B cell (primary cell): ENCODE data around the gene NPBWR2. TPM values are rescaled to one million over a fixed set of nuclear protein-coding genes. Genes with fewer than 3 reads are reported as not detected.

ENCODE experiments used
- ATAC-seq: fragments of 200-7000 bp; cut with Tn5 transposase; one replicate; pipeline ENCODE4 v1.10.0; 2021; ENCODE audit warnings: low read depth, mild to moderate bottlenecking, moderate number of reproducible peaks, moderate library complexity
- CTCF ChIA-PET: fragments of 350-600 bp; sonication (Branson Sonifier 250); formaldehyde crosslinking; loops from one replicate; lab custom pipeline; 2021; ENCODE audit warnings: antibody characterized with exemption, inconsistent platforms; lab: Charles Lee
- POLR2A ChIA-PET: fragments of 350-600 bp; sonication (Branson Sonifier 250); formaldehyde crosslinking; loops from one replicate; lab custom pipeline; 2021; ENCODE audit warnings: antibody characterized with exemption; lab: Charles Lee
- DNase-seq: peaks from one replicate; pipeline ENCODE4 v3.0.0; 2013
- H2AFZ ChIP-seq: 2 replicates; pipeline ENCODE4 v1.6.1; 2012; ENCODE audit warnings: mild to moderate bottlenecking, low read depth, low read length; ENCODE audit not compliant: insufficient read depth, poor library complexity, severe bottlenecking
- H3K27ac ChIP-seq, 2 donors: 1 replicate in 1 of 2; 2 replicates in 1 of 2; pipeline ENCODE4 v1.5.1; 2012 to 2013; ENCODE audit warnings: low read length in 2 of 2, mild to moderate bottlenecking in 2 of 2, moderate library complexity in 1 of 2
- H3K27me3 ChIP-seq, 4 experiments: fragments of 200-600 bp in 1 of 4; sonication (generic) in 1 of 4; replicated peaks in 1 of 4; 1 replicate in 2 of 4; 2 replicates in 2 of 4; pipeline versions ENCODE4 v1.6.1 to v1.7.0; 2013 to 2016; ENCODE audit warnings: low read length in 3 of 4, mild to moderate bottlenecking in 2 of 4, mixed read lengths in 1 of 4, moderate library complexity in 1 of 4; ENCODE audit not compliant: insufficient read depth in 4 of 4, control insufficient read depth in 3 of 4; ENCODE audit errors: control extremely low read depth in 1 of 4
- H3K36me3 ChIP-seq, 2 experiments: replicated peaks in 1 of 2; 1 replicate in 1 of 2; 2 replicates in 1 of 2; pipeline versions ENCODE4 v1.6.1 to v1.7.1; 2013; ENCODE audit warnings: low read length in 1 of 2; ENCODE audit not compliant: insufficient read depth in 2 of 2, control insufficient read depth in 1 of 2; ENCODE audit errors: control extremely low read depth in 1 of 2, extremely low read depth in 1 of 2
- H3K4me1 ChIP-seq, 2 donors: fragments of 200-600 bp in 1 of 2; sonication (generic) in 1 of 2; 1 replicate in 1 of 2; 2 replicates in 1 of 2; pipeline versions ENCODE4 v1.5.1 to v1.6.1; 2013 to 2017; ENCODE audit warnings: low read length in 2 of 2; ENCODE audit not compliant: control insufficient read depth in 2 of 2, insufficient read depth in 2 of 2
- H3K4me2 ChIP-seq: replicated peaks from 2 replicates; pipeline ENCODE3; 2012; ENCODE audit warnings: mild to moderate bottlenecking, low read depth, low read length; ENCODE audit not compliant: poor library complexity, severe bottlenecking
- H3K4me3 ChIP-seq, 5 experiments: fragments of 200-600 bp in 1 of 5; sonication (generic) in 1 of 5; 1 replicate in 3 of 5; 2 replicates in 2 of 5; pipeline versions ENCODE4 v1.5.1 to v1.7.0; 2011 to 2016; ENCODE audit warnings: low read length in 4 of 5, mild to moderate bottlenecking in 4 of 5, low read depth in 2 of 5, control low read depth in 1 of 5, moderate library complexity in 1 of 5; ENCODE audit not compliant: insufficient read depth in 1 of 5; ENCODE audit errors: control extremely low read depth in 1 of 5, extremely low read depth in 1 of 5
- H3K79me2 ChIP-seq: fragments of 200-600 bp; sonication (generic); one replicate; pipeline ENCODE4 v1.6.0; 2016; ENCODE audit warnings: low read length; ENCODE audit not compliant: control insufficient read depth, insufficient read depth
- H3K9ac ChIP-seq: fragments of 200-600 bp; sonication (generic); 2 replicates; pipeline ENCODE4 v1.6.1; 2017; ENCODE audit warnings: mild to moderate bottlenecking, low read length, moderate library complexity
- H3K9me3 ChIP-seq, 3 donors: one replicate each; pipeline versions ENCODE4 v1.6.1 to v1.7.1; 2013; ENCODE audit warnings: low read length in 2 of 3; ENCODE audit not compliant: control insufficient read depth in 2 of 3, insufficient read depth in 1 of 3; ENCODE audit errors: control extremely low read depth in 1 of 3
- H4K20me1 ChIP-seq: 2 replicates; pipeline ENCODE4 v1.6.0; 2012; ENCODE audit warnings: mild to moderate bottlenecking, low read length; ENCODE audit not compliant: insufficient read depth, control insufficient read depth, poor library complexity, severe bottlenecking
- H3K27ac Mint-ChIP-seq: one replicate; pipeline ENCODE4 v1.8.0; 2021; ENCODE audit warnings: mixed read lengths
- H3K27me3 Mint-ChIP-seq: one replicate; pipeline ENCODE4 v1.8.0; 2021; ENCODE audit warnings: mixed read lengths
- H3K4me1 Mint-ChIP-seq: one replicate; pipeline ENCODE4 v1.8.0; 2021; ENCODE audit warnings: mixed read lengths
- H3K4me3 Mint-ChIP-seq: one replicate; pipeline ENCODE4 v1.8.0; 2021; ENCODE audit warnings: mixed read lengths
- H3K9me3 Mint-ChIP-seq: one replicate; pipeline ENCODE4 v1.8.0; 2022; ENCODE audit warnings: mixed read lengths; ENCODE audit not compliant: insufficient read depth
- EZH2 ChIP-seq: IDR thresholded peaks from 2 replicates; pipeline ENCODE4 v1.6.1; 2012; ENCODE audit warnings: borderline replicate concordance, low read depth, mild to moderate bottlenecking, moderate library complexity, low read length; ENCODE audit not compliant: insufficient read depth, poor library complexity, severe bottlenecking
- WGBS: methylation state at CpG from one replicate; pipeline ENCODE4 v1.1.5; 2013; ENCODE audit warnings: missing lambda C conversion rate; ENCODE audit not compliant: insufficient coverage; 5-methylcytosine and 5-hydroxymethylcytosine counted together
- intact Hi-C: fragments of 100-400 bp; cut with micrococcal nuclease; formaldehyde crosslinking; loops from one replicate; pipeline ENCODE4 v1.10.0; 2022
- polyA plus RNA-seq: library from polyadenylated mRNA; depleted of rRNA; stranded (reverse); fragments of >200 nt; gene quantifications from 2 replicates; pipeline ENCODE4 v1.2.3, GENCODE V29; 2012
- total RNA-seq, 2 donors: library from RNA; stranded (reverse); fragments of 120-200 nt in 1 of 2; gene quantifications; 1 replicate in 1 of 2; 2 replicates in 1 of 2; pipeline versions ENCODE4 v1.2.3 to v1.2.4, GENCODE V29; 2013 to 2022
- TF ChIP-seq, protein P1 (sequence below): fragments of 200-600 bp; IDR thresholded peaks from one replicate; pipeline ENCODE4 v1.8.0; 2022; ENCODE audit warnings: antibody characterized with exemption, mild to moderate bottlenecking

NPBWR2 gene
- total and polyA plus RNA-seq, 2 donors (not counting 1 experiment from before 2014, with no cell fraction given): 0.21 TPM; not detected in 1

DNA sequence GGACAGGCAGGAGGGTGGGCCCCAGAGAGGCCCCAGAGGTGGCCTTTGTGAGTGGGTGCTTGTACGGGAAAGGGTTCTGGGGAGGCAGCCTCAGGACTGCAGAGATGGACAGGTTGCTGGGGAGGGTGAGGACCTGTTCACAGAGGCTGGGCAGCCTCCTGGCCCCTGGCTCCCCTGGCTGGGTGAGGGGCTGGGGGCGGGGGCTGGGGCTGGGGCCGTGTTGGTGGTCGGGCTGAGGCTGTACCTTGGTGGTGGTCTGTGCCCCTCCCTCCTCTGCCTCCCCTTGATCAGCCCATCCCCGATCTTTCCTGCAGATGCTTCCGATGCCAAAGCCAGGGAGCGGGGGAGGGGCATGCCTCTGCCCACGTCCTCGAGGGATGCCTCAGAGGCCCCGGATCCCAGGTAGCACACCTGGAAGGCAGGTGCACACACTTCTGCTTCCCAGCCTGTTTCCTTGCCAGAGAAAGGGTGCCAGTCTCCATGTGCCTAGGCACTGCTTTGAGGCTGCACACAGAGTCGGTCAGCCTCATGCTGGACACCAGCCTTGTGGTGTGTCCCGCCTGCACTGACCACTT, 39.5 kb downstream of the NPBWR2 start:
- no peak for ATAC-seq

More for the DNA sequence above, 39.5 kb downstream of the NPBWR2 start:
- H3K4me1 Mint-ChIP-seq: peaks cover 71% of the 10 kb centered on the region
- Histone ChIP-seq H3K9me3 (no peaks in the 10 kb centered on the region), H4K20me1 (peaks cover 36% of the 10 kb centered on the region), H3K4me1 (peaks cover 58 to 91% of the 10 kb centered on the region in 2 donors), H3K27me3 (no peaks in the 10 kb centered on the region), H3K27ac (no peak overlapping the region), H3K9ac (no peak overlapping the region), H3K79me2 (peaks cover 29% of the 10 kb centered on the region), H3K36me3 (peaks cover 0 to 12% of the 10 kb centered on the region in 2 experiments), H3K4me3 (no peak overlapping the region), H3K4me2 (no peak overlapping the region), H2AFZ (no peak overlapping the region)
- CTCF ChIA-PET: interaction anchor here (1.1 to 2.3 kb wide), 3 partner anchors 10 to 16 kb away, joined by 3 to 8 read pairs (median 3); partner anchors contain the start of genes OPRL1 and RGS19
- no peak overlapping the region for H3K4me3 Mint-ChIP-seq
- intact Hi-C loops: no loop called here
- no peak overlapping the region for H3K27ac Mint-ChIP-seq
- POLR2A ChIA-PET: interaction anchor here (2.5 to 4.2 kb wide), 2 partner anchors 10 to 11 kb away, joined by 19 to 55 read pairs; partner anchors contain the start of genes OPRL1 and RGS19
- no peak for DNase-seq
- WGBS: 77% methylated on average over 10 of the region's 12 CpGs
- no peaks in the 10 kb centered on the region for H3K27me3 Mint-ChIP-seq
- TF ChIP-seq, protein P1, sequence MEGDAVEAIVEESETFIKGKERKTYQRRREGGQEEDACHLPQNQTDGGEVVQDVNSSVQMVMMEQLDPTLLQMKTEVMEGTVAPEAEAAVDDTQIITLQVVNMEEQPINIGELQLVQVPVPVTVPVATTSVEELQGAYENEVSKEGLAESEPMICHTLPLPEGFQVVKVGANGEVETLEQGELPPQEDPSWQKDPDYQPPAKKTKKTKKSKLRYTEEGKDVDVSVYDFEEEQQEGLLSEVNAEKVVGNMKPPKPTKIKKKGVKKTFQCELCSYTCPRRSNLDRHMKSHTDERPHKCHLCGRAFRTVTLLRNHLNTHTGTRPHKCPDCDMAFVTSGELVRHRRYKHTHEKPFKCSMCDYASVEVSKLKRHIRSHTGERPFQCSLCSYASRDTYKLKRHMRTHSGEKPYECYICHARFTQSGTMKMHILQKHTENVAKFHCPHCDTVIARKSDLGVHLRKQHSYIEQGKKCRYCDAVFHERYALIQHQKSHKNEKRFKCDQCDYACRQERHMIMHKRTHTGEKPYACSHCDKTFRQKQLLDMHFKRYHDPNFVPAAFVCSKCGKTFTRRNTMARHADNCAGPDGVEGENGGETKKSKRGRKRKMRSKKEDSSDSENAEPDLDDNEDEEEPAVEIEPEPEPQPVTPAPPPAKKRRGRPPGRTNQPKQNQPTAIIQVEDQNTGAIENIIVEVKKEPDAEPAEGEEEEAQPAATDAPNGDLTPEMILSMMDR: no peak
- TF ChIP-seq EZH2: no peak
- no peaks in the 10 kb centered on the region for H3K9me3 Mint-ChIP-seq
